Heart left ventricle (tissue), 16 donors: ENCODE measurements around the gene HOXC13. TPM values are rescaled to one million over a fixed set of nuclear protein-coding genes. Genes with fewer than 3 reads are reported as not detected.
A peak's percentile ranks its signal among the peaks of the same experiment; 100 is the strongest.

Experiments used
- ATAC-seq, 4 donors: fragments of 200-7000 bp; cut with Tn5 transposase; one replicate each; pipeline ENCODE4 v1.9.1; 2020 to 2022; ENCODE audit warnings: moderate library complexity in 4 of 4, mild to moderate bottlenecking in 3 of 4, moderate number of reproducible peaks in 1 of 4
- DNase-seq, 5 donors: peaks; one replicate each; pipeline ENCODE4 v3.0.0-alpha.2; 2020
- H3K27ac ChIP-seq, 12 donors: fragments of 200-600 bp; sonication (generic) in 4 of 12; one replicate each; pipeline versions ENCODE4 v1.5.0 to v1.8.0; 2016 to 2022; ENCODE audit warnings: mild to moderate bottlenecking in 2 of 12
- H3K27me3 ChIP-seq, 9 donors: fragments of 200-600 bp; sonication (generic) in 2 of 9; one replicate each; pipeline versions ENCODE4 v1.5.1 to v1.8.0; 2016 to 2022; ENCODE audit warnings: mild to moderate bottlenecking in 3 of 9
- H3K36me3 ChIP-seq, 9 donors: fragments of 200-600 bp; sonication (generic) in 2 of 9; one replicate each; pipeline versions ENCODE4 v1.5.0 to v1.8.0; 2018 to 2022; ENCODE audit warnings: mild to moderate bottlenecking in 2 of 9
- H3K4me1 ChIP-seq, 12 donors: fragments of 200-600 bp; sonication (generic) in 4 of 12; one replicate each; pipeline versions ENCODE4 v1.5.0 to v1.8.0; 2016 to 2022; ENCODE audit warnings: mild to moderate bottlenecking in 3 of 12
- H3K4me3 ChIP-seq, 12 donors: fragments of 200-600 bp; sonication (generic) in 4 of 12; one replicate each; pipeline versions ENCODE4 v1.5.0 to v1.8.0; 2017 to 2022; ENCODE audit warnings: mild to moderate bottlenecking in 9 of 12, moderate library complexity in 4 of 12
- H3K9me3 ChIP-seq, 12 donors: fragments of 200-600 bp; sonication (generic) in 4 of 12; one replicate each; pipeline versions ENCODE4 v1.5.0 to v1.8.0; 2016 to 2022; ENCODE audit warnings: mild to moderate bottlenecking in 1 of 12
- POLR2A ChIP-seq, 2 donors: fragments of 450-650 bp; IDR thresholded peaks; one replicate each; pipeline ENCODE4 v1.6.1; 2017; ENCODE audit warnings: antibody characterized with exemption in 2 of 2, mild to moderate bottlenecking in 2 of 2, moderate library complexity in 2 of 2
- WGBS, 4 donors: extraction: QIAGEN DNeasy Blood & Tissue Kit in 2 of 4; methylation state at CpG; one replicate each; pipeline versions ENCODE4 v1.1.5 to v1.1.7; 2013 to 2018; 5-methylcytosine and 5-hydroxymethylcytosine counted together
- intact Hi-C, 10 donors: fragments of 100-400 bp; cut with DNase I; formaldehyde crosslinking; loops; one replicate each; pipeline versions ENCODE4 v1.11.1 to v1.14.2; 2022
- polyA plus RNA-seq, 2 donors: library from polyadenylated mRNA; stranded (reverse); fragments of 200-250 nt; gene quantifications; one replicate each; pipeline ENCODE4 v1.2.3, GENCODE V29; 2013
- total RNA-seq, 9 donors: library from RNA; depleted of rRNA in 2 of 9; stranded (reverse); fragments of >200 nt in 2 of 9; fragmentation: NEBNext Ultra II Directional in 3 of 9; extraction: Animal tissue kit (Norgen Biotek cat#: 25700) in 3 of 9; gene quantifications; one replicate each; pipeline versions ENCODE4 v1.1.0 to v1.2.4, GENCODE V29; 2016 to 2023
- TF ChIP-seq, protein P1 (sequence below), 12 donors: fragments of 200-600 bp; sonication (generic) in 4 of 12; IDR thresholded peaks; one replicate each; pipeline versions ENCODE4 v1.5.0 to v1.8.0; 2018 to 2022; ENCODE audit warnings: antibody characterized with exemption in 12 of 12, mild to moderate bottlenecking in 5 of 12
- donor health status: ischemic (EF 13 %, LVEDD 7.1; RV severe dilation, severe dysfunction).
- donor health status: healthy with polysubstance abuse.
- donor health status: DM: no; HTN: yes; CAD: no.
- donor health status: DM: no; HTN: no; CAD: no.
- donor health status: ischemic (EF 25% LVEDD 6.9; RV normal size, moderate dysfunction).
- donor health status: ischemic (EF 25% LVEDD 5.7; RV mildly dilated, moderate dysfunction).
- donor health status: healthy.
- donor health status: DM: yes; HTN: yes; CAD: no.
- donor health status: ischemic (EF 35%, LVEDD 5.7; RV mildly dilated, moderate dysfunction).
- donor health status: nonischemic (EF 11% LVEDD 7.7; RV severe dilation, severe dysfunction).
- donor health status: DM: yes; HTN: yes; CAD: no.
- donor health status: PGD.
- donor health status: ischemic (EF 29% LVEDD 5.4; RV normal size, mild dysfunction).
- donor health status: nonischemic (EF 23%, LVEDD 6.1; RV moderate dilation, normal function).

The HOXC13 gene
- total and polyA plus RNA-seq, 11 donors = not detected

- intact Hi-C loops = no loop called here
- no peak for ATAC-seq
- Histone ChIP-seq H3K27ac (no peak overlapping the region), H3K9me3 (no peaks in the 10 kb centered on the region), H3K4me3 (no peak overlapping the region), H3K4me1 (peaks cover 0 to 22% (median 13%) of the 10 kb centered on the region in 12 donors), H3K36me3 (no peaks in the 10 kb centered on the region), H3K27me3 (peaks cover 68 to 99% (median 96%) of the 10 kb centered on the region in 9 donors)
- DNase-seq = peak in 1 of 5 donors; percentile 14
- TF ChIP-seq, protein P1, sequence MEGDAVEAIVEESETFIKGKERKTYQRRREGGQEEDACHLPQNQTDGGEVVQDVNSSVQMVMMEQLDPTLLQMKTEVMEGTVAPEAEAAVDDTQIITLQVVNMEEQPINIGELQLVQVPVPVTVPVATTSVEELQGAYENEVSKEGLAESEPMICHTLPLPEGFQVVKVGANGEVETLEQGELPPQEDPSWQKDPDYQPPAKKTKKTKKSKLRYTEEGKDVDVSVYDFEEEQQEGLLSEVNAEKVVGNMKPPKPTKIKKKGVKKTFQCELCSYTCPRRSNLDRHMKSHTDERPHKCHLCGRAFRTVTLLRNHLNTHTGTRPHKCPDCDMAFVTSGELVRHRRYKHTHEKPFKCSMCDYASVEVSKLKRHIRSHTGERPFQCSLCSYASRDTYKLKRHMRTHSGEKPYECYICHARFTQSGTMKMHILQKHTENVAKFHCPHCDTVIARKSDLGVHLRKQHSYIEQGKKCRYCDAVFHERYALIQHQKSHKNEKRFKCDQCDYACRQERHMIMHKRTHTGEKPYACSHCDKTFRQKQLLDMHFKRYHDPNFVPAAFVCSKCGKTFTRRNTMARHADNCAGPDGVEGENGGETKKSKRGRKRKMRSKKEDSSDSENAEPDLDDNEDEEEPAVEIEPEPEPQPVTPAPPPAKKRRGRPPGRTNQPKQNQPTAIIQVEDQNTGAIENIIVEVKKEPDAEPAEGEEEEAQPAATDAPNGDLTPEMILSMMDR (IDR thresholded peaks at IDR 0.05) = no peak
- no peak for TF ChIP-seq POLR2A (IDR thresholded peaks at IDR 0.05)
- 3 to 5% (median 3%) methylated on average over 30 of the region's 30 CpGs for WGBS, 4 donors
Observed at GRCh38 chr12:53983950-53984572, 45.4 kb downstream of the HOXC13 start.

DNA sequence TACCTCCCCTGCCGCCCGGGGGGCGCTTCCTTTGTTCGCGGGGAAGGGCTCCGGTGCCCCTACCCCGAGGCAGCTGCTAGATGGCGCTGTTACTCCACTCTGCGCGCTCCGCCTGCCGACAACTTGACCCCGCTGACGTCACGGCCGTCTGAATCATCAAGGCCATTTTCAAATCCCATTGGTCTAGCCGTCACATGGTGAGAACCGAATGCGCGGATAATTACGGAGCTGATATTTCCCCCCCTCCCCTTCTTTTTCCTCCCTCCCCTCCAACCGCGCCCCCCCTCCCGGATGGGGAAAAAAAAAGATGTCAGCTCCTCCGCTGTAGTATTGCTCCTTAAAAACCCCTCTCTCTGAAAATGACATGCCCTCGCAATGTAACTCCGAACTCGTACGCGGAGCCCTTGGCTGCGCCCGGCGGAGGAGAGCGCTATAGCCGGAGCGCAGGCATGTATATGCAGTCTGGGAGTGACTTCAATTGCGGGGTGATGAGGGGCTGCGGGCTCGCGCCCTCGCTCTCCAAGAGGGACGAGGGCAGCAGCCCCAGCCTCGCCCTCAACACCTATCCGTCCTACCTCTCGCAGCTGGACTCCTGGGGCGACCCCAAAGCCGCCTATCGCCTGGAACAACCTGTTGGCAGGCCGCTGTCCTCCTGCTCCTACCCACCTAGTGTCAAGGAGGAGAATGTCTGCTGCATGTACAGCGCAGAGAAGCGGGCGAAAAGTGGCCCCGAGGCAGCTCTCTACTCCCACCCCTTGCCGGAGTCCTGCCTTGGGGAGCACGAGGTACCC is 46.5 kb downstream of the HOXC13 start, which contains the start of gene HOXC10:
TSS of gene HOXC10 (plus strand) at position 246 of the 791 bp plus-strand sequence. CDS start at position 360, 114 bp downstream.
- 4 to 8% (median 5%) methylated on average over 35 to 55 of the region's 55 CpGs for WGBS, 4 donors
- Histone ChIP-seq H3K4me1 (peaks cover 0 to 27% (median 13%) of the 10 kb centered on the region in 12 donors), H3K36me3 (no peaks in the 10 kb centered on the region), H3K4me3 (peak within 1 kb of the TSS in 5 of 12 donors; percentile 5 to 15 (median 7)), H3K27ac (no peak within 1 kb of the TSS), H3K27me3 (peaks cover 69 to 100% (median 98%) of the 10 kb centered on the region in 9 donors), H3K9me3 (no peaks in the 10 kb centered on the region)
- DNase-seq (peak; percentile 50 to 83 (median 79)), ATAC-seq (peak in 3 of 4 donors; percentile 53 to 77 (median 72))
- no peak for TF ChIP-seq POLR2A (IDR thresholded peaks at IDR 0.05)
- TF ChIP-seq, protein P1 (IDR thresholded peaks at IDR 0.05) = peak in 10 of 12 donors; percentile 8 to 52 (median 32)
- intact Hi-C loops = loop anchor here in 1 of 10 donors (5.0 kb wide), 1 partner anchor 208 kb away; no protein-coding TSS in a partner anchor

GRCh38 chr12:53985692-53985993 is 47.0 kb downstream of the HOXC13 start:
- intact Hi-C loops = loop anchor here in 1 of 10 donors (5.0 kb wide), 1 partner anchor 208 kb away; no protein-coding TSS in a partner anchor
- no peaks in the 10 kb centered on the region for H3K36me3 ChIP-seq

More at GRCh38 chr12:53985692-53985993, 47.0 kb downstream of the HOXC13 start:
- WGBS, 4 donors = 4 to 7% (median 5%) methylated on average over 4 to 21 of the region's 21 CpGs
- Histone ChIP-seq H3K27me3 (peaks cover 69 to 100% (median 98%) of the 10 kb centered on the region in 9 donors), H3K9me3 (no peaks in the 10 kb centered on the region), H3K27ac (no peak overlapping the region), H3K4me1 (peaks cover 0 to 27% (median 13%) of the 10 kb centered on the region in 12 donors), H3K4me3 (peak overlapping the region in 1 of 12 donors; percentile 15)
- no peak for DNase-seq
- TF ChIP-seq POLR2A (IDR thresholded peaks at IDR 0.05) = no peak
- TF ChIP-seq, protein P1 (IDR thresholded peaks at IDR 0.05) = no peak
- no peak for ATAC-seq
